NCI-H1105 (cell line): ENCODE results near the gene PRAME.

Source experiments
- DNase-seq: peaks from one replicate; lab custom pipeline; 2025; lab: John Stamatoyannopoulos, UW

PRAME gene

DNA sequence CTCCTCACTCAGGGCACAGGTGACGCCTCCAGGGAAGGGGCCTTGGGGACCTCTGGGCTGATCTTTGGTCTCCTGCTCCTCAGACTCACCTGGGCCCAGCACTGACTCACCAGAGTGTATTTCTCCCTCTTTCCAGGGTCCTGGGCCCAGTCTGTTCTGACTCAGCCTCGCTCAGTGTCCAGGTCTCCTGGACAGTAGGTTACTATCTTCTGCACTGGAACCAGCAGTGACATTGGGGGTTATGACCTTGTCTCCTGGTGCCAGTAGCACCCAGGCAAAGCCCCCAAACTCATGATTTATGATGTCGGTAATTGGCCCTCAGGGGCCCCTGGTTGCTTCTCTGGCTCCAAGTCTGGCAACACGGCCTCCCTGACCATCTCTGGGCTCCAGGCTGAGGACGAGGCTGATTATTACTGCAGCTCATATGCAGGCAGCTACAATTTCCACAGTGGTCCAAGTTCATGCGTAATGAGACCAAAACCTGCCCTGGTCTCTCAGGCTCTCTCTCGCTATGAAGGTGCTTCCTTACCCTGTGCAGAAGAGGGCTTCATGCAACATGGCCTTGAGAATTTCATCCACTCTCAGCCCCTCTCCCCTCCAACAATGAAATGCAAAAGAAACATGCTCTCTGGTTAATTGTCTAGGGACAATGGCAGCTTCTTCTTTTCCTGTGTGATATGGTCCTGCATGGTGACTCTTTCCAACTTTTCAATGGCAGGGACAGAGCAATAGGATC is 21.0 kb upstream of the PRAME start:
- DNase-seq, result no peak

DNA sequence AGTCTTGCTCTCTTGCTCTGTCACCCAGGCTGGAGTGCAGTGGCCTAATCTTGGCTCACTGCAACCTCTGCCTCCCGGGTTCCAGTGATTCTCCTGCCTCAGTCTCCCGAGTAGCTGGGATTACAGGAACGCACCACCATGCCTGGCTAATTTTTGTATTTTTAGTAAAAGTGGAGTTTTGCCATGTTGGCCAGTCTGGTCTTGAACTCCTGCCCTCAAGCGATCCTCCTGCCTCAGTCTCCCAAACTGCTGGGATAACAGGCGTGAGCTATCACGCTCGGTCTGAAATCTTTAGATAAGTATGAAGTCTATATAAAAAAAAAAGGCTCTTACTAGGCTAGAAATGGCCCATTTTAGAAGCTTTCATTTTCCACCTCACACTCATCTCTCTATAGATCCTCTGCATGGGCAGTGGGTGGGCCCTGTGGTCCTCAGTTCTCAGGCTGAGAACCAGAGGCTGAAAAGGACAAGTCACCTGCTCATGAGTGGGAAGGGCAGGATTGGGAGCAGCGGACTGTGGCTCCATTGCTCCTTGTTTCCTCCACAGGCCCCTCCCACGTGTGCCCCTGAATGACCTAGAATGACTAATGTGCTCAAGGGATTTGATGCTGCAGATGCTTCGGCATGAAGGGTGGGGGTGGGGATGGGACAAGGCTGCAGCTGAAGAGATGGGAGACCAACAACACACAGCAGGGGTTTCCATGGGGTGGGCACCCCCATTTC is 19.8 kb upstream of the PRAME start:
- no peak for DNase-seq

DNA sequence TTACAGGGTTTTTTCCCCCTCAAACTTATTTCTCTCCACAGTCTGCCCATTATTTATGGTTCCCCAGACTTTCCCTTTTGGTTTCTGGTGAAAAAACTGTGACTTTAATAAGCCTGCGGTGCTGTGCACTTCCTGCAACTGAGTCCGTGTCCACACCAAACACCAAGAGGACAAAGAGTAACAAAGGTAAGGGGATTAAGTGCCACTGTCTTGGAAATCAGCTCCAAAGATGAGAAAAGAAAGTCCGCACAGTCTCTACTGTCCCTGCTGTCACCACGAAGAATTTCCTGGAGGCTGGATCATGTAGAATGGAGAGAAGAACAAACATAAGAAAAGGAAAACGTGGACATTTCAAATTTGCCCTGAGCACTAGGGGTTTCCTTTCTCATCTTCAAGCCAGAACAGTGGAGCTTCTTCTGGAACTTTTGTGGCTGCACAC is 17.9 kb upstream of the PRAME start:
- DNase-seq, result no peak

DNA sequence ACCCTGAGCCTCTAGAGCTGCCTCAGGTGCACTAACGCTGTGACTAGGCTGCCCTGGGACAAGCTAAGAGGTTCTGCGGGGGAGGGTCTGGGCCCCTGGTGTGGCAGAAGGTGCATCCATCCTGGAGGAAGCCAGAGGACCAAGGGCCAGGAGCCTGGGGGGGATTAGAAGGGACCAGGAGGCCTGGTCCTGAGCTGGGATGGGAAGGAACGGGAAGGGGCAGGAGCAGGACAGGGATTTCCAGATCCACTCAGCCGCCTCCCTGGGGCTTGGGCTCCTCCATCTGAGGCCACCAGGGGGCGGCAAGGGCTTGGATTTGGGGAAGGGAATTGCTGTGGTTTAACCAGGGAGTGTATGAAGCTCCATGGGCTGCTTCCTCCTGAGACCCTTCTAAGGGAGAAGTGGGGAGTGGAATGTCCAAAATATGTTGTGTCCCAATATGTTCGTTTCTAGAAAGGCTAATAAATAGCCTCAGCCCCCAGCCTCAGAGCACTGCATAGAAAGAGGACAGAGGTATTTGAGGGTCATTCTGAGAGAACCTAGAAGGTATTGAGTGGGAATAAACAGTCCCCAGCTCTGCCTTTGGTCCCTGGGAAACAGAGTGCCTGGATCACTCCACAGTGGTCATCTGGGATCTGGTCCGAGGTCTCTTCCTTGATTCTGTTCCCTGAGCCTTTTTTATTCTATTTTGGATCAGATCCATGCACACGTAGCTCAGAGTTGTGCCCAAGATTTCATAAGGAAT is 17.4 kb upstream of the PRAME start:
- DNase-seq, result peak; percentile 21

DNA sequence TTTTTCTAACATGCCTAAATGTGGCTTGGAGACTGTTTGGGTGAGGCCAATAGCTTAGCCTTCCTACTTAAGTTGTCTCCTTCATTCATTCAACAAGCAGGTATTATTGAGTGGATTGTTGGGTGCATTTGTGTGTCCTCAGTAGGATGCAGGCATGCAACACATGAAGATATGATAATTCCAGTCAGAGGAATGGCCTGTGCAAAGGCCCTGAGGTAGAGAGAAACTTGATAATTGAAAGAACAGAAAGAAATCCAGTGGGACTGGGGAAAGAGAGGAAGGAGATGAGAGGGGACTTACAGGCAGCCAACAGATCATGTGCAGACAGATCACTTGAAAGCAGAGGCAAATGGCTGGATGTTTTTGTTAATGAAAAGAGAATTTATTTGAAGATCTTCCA is 15.3 kb upstream of the PRAME start:
- no peak for DNase-seq

DNA sequence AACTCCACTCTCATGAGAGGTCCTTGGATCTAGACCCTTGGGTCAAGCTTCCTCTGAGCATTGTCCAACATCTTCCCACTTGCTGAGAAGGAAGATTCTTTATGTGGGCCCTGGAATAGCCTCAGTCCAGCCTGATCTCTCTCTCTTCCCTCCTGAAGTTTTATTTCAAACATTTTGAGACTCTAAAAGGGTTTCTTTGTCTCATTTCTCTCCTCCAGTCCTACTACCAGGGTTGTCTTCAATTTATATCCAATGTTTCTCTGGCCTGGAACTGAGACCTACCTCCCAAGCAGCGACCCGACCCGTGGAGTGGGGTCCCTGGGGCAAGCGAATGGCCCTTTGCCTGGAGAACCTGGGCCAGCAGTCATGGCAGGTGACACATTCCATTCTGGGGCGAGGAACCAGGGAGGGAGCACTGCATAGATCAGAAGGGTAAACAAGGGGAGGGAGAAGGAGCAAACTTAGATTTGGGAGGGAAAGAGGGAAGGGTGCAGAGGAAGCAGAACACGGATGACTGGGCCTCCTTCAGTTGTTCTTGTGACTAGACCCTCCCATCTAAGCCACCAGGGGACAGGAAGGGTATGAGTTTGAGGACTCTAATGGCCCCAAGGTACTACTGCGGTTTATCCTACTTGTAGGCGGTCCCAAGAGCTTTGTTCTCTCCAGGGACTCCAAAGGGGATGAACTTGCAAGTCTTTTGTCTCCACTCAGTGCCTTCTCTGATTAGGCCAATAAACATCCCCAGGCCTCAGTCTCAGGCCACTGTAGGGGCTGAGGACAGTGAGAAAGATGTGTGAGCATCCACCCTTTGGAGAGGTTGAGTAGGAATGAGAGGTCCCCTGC is 14.2 kb upstream of the PRAME start:
- DNase-seq, result no peak

DNA sequence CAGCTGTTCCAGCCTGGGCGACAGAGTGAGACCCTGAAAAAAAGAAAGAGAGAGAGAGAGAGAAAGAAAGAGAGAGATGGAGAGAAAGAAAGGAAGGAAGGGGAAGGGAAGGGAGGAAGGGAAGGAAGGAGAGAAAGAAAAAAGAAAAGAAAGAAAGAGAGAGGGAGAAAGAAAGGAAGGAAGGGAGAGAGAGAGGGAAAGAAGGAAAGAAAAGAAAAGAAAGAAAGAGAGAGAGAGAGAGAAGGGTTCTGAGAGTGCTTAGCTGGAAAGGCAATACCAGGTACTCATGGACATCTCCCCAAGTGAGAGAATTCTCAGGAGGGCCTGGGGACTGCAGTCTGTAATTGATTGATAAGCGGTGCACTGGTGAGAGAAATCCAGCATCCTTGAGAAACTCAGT is 12.8 kb upstream of the PRAME start:
- DNase-seq, result no peak

DNA sequence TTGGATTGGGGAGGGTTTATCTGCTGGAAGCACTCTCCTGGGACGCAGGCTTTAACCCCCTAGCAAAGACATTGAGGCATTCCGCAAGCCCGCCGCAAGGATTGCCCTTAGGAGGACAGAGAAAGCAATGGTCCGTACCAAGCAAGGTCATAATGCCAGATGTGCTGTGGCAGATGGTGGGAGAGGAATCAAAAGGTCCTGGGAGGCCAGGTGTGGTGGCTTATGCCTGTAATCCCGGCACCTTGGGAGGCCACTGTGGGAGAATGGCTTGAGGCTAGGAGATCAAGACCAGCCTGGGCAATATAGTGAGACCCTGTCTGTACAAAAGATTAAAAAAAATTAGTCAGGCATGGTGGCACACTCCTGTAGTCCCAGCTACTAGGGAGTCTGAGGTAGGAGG is 12.4 kb upstream of the PRAME start:
- no peak for DNase-seq

DNA sequence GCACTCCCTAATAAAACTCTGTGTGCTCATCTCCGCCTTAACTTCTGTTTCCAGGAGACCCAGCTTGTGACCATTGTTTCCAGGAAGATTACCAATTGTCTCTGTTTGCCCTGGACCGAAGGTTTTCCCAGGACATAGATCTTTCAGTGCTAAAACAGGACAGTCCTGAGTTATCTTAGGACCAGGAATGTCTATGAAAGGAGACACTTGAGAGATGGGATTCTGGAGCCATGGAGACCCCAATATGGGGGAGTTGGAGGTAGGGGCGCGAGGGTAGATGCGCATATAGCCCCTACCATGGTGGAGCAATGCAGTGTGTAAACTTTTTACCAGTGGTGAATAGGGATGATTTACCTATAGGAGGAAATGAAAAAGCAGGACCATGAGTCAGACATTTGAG is 10.2 kb upstream of the PRAME start:
- no peak for DNase-seq

DNA sequence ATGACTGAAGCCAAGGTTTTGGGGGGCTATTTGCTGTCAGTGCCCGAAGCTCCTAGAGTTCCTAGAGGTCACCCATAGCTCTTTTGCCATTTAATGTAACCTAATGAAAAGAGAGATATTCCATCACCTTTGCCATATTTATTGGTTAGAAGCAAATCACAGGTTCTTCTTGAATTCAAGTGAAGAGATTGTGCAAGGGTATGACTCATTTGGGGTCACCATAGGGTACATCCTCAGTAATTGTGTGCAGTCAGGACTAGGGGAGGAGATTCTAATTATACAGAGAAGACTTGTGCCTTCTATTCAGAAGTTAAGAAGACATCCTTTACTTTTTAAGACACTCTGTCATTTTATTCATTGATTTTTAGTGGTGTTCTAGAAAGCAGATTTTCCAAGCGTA is 6.9 kb upstream of the PRAME start:
- DNase-seq, result no peak

DNA sequence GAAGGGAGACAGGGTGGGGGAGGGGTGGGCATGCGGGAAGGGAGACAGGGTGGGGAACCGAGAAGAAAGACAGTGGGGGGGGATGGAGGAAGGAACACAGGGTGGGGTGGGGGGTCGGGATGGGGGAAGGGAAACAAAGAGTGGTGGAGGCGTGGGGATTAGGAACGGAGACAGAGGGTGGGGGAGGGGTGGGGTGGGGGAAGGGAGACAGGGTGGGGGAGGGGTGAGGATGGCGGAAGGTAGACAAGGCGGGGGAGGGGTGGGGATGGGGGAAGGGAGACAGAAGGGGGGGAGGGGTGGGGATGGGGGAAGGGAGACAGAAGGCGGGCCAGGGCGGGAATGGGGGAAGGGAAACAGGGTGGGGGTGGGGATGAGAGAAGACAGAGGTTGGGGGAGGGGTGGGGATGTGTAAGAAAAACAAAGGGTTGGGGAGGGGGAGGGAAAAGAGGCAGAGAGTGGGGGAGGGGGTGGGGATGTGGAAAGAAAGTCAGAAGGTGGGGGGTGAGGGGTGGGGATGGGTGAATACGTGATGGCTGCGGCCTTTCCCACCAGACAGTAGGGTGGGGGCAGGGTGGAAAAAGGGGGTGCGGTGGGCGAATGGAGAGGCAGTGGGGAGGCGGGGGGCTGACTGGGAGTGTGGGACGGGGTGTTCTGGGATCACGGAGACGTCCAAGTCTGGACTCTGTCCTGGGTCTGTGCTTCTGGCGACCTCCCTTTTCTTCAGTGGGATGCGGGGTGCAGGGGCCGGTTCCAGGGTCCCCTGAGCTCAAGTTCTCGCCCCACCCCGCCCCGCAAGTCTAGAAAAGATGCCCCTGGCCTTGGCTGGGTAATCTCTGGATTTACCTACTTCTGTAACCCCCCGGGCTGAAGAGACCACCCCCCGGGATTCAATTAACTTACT is 744 bp downstream of the PRAME start:
- DNase-seq, result peak; percentile 6

DNA sequence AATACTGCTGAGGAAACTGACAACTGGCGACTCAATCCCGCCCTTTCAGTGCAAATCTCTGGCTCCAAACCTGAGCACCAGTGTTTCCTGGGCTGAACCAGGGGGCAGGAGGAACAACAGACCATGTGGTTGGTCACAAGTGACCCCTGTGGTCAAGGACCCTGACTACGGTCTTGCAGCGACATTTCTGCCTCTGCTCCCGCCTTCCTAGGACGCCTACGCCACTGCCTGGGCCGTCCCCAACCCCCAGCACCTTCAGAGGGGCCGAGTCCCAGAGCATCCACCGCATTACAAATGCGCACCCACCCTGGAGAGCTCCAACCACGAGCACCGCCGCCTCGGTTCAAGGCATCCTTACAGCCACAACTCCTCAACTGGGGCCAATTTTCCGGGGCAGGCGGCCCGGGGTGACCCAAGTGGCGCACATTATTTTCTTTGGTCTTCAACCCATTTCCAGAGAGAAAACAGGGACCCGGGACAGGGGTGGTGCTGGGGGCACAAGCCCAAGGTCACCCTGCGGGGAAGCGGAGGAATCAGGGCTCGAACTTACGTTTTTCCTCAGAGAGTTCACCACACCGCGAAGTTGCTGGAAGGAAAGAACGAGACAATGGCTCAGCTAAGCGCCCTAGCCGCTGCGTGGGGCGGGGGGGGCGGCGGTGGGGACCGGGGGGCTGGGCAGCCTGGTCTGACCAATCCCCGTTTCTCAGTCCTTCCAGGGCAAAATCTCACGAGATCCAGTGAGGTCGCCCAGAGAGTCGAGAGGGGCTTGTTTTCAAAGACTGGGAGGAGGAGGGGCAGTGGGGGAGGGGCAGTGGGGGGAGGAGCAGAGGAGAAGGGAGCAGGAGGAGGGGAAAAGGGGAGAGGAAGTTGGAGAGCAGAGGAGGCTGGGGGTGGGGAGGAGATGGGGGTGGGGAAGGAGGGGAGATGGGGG is 1.8 kb downstream of the PRAME start:
- DNase-seq, result peak; percentile 85

DNA sequence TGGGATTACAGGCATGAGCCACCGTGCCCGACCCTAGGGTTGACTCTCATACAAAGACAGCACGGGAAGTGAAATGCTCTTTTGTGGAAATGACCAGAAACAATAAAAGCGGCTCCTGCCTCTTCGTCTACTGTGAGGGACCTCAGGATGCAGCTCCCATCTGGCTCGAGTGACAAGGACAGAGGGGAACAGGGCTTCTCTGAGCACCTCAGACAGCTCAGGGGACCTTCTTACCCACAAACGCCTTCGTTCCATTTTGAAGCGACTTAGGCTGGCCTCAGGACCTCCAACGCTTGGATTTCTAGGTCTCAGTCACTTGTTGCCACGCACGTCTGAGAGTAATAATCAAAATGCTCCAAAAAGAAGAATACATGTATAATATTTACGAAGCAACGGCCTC is 2.5 kb downstream of the PRAME start:
- DNase-seq, result no peak

DNA sequence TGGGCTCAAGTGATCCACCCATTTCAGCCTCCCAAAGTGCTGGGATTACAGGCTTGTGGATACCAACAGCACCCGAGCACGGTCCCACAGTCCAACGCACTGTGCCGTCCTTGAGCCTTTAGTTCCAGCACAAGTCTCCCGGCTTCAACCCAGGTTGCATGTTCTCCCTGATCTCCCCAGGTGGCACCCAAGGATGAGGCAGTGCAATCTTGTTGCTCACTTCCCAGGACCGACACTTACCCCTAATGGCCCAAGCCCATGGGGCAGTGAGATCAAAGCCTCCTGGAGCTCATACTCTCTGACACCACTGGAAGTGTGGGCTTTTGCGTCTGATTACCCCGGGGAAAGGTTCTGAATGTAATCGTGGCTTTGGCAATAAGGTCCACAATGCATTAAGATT is 3.5 kb downstream of the PRAME start:
- DNase-seq, result no peak

DNA sequence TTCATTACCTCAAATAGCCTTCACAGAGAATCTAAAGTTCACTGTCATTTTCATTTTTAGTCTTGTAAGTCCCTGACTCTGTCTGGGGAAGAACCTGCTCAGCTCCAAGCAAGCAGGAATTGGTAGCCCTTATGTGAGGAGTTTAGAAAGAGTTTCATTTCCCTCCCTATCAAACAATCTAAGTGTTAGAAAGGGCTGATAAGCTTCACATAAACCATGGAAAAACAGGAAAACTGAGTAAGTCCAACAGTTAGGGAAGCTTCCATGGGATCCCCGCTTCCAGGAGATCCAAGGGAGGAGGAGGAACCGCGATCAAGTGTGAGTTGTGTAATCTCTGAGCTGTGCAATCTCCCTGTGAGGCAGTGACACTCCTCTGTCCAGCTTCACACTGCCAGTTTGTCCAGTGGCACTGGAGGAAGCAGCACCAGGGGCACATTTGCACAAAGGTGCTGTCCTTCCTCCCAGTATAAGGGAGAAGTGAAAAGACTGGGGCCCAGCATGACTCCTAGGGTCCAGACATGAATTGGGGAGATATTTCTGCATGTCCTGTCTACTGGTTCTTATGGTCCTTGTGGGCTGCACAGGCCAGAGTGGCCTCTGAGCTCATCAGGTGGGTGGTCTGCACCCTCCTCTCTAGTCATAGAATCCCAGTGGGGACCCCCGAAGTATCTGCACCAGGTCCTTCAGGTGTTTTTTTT is 4.3 kb downstream of the PRAME start:
- no peak for DNase-seq

DNA sequence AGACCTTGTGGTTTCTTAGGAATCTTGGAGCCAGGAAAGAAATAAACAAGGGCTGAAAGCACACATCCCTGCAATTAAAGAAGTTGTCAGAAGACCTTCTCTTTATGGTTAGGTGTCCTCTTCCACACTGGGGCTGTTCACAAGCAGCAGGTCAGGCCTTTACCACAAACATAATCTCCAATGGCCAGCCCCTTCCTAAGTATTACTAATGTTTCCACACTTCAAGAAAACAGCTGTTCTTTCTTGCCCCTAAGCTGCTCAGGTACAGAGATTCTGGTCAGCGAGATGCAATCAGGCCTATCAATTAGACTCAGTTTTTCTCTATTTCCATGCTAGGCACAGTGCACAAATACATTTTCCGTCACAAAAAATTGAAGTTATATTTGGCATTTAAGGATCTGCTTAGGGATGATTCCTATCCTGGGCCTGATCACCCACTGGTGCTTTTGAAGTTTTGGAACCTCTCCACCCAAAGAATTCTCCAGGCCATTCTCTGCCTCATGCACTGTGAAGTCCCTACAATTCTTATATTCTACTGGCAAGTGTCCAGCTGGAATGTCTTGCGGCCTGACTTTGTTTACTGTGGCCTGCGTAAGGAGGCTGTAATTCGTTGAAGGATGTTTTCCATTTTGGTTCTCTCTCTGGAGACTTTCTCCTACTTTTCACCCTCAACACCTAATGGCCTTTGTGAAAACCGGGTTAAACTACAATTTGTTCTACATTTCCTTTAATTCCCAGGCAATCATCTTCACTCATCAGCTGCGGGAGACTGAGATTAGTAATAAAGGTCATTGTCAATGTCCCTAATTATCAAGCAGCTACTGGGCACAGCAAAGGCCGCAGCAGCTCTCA is 5.1 kb downstream of the PRAME start:
- no peak for DNase-seq

DNA sequence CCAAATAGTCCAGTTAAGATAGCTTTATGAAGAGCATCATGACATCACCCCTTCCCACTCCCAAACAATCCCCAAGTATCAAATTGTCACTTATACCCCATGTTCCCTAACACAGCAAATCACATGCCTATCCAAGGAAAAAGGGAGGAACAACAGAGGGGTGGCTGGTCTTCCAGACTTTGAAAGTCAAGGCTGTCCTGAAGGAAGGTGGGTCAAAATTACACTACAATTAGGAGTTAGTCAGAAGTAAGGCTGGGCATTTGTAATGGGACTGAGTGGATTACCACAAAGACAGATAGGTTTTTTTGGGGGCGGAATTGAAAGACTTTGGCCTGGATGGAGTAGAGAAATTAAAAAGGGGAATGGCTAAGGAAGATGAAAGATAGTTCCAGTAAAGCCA is 5.9 kb downstream of the PRAME start:
- DNase-seq, result no peak

DNA sequence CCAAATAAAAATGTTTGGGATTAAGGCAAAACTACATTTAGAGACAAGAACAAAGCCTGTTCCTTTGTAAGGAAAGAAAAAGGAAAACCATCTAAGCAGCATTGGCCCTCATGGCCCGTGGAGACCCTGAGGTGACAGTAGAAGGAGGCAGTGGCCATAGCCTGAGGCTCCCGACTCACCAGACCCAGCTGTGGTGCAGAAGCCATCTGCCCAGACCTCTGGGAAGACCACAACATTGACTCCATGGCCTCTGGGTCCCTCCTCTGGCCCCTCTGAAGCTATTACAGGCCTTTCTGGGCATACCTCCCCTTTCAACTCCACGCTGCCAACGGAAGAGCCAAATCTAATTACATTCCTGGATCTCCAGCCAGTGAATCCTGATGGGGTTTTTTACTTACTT is 6.4 kb downstream of the PRAME start:
- no peak for DNase-seq
